GM12874 (cell line): Measurements from ENCODE around the gene DEK.

Experiments
- TF ChIP-seq, protein P1 (sequence below): IDR thresholded peaks from 2 replicates; pipeline ENCODE4 v1.5.1; 2011; ENCODE audit warnings: low read depth, mild to moderate bottlenecking, control low read depth, low read length, moderate library complexity; ENCODE audit not compliant: insufficient read depth

The DEK gene

DNA sequence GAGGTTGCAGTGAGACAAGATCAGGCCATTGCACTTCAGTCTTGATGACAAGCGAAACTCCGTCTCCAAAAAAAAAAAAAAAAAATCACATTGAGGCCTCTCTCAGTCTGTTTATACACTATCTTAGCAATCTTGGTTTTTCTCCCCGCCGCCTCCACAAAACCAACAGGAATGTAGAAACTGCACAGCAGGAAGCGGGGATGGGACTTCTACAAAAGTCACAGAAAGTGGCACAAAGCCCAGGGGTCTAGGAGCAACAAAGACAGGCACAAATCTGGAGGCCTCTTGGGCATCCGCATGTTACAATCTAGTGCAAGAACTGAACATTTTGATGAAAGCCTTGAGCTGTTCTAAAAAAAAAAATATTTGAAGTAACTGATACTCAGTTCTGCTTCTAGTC is 60.5 kb downstream of the DEK start:
- TF ChIP-seq, protein P1, sequence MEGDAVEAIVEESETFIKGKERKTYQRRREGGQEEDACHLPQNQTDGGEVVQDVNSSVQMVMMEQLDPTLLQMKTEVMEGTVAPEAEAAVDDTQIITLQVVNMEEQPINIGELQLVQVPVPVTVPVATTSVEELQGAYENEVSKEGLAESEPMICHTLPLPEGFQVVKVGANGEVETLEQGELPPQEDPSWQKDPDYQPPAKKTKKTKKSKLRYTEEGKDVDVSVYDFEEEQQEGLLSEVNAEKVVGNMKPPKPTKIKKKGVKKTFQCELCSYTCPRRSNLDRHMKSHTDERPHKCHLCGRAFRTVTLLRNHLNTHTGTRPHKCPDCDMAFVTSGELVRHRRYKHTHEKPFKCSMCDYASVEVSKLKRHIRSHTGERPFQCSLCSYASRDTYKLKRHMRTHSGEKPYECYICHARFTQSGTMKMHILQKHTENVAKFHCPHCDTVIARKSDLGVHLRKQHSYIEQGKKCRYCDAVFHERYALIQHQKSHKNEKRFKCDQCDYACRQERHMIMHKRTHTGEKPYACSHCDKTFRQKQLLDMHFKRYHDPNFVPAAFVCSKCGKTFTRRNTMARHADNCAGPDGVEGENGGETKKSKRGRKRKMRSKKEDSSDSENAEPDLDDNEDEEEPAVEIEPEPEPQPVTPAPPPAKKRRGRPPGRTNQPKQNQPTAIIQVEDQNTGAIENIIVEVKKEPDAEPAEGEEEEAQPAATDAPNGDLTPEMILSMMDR: no peak

DNA sequence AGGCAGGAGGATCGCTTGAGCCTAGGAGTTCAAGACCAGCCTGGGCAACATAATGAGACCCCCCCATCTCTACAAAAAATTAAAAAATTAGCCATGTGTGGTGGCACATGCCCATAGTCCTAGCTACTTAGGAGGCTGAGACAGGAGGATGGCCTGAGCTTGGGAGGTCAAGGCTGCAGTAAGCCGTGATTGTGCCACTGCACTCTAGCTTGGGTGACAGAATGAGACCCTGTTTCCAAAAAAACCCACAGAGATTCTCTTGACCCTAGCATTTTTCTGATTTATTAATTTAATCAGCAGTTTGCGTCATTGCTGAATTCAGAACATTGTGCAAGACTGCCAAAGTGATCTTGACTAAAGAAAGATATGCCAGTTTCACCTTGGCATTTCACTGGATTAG is 72.3 kb downstream of the DEK start:
- TF ChIP-seq, protein P1: no peak

DNA sequence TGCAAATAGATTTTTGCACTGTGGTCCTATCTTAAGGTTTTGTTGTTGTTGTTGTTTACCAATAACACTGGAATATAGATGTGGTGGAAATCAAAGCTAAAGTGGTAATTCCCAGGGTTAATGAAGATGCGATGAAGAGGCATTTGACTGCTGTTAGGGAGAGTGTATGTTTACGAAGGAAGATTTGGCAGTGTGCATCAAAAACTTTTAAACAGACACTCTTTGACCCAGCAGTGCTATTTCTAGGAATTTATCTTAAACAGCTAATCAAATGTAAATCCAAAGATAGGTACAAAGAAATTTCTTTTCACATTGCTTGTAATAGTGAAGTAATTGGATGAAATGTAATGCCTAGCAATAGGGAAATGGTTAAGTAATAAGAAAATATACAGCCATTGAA is 75.1 kb downstream of the DEK start:
- TF ChIP-seq, protein P1: no peak

DNA sequence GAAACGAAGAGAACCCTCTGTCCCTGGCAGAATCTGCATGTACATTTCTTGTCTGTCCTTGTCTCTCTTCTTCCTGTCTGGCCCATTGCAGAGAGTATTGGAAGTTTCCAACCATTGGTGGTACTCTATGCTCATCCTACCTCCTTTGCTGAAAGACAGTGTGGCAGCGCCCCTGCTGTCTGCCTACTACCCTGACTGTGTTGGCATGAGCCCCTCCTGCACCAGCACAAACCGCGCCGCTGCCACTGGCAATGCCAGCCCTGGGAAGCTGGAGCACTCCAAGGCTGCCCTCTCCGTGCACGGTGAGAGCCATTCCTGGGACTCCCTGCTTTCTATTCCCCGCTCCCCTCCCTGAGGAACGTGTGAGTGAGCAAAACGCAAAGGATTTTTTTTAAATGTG is 76.6 kb downstream of the DEK start:
- TF ChIP-seq, protein P1: no peak

DNA sequence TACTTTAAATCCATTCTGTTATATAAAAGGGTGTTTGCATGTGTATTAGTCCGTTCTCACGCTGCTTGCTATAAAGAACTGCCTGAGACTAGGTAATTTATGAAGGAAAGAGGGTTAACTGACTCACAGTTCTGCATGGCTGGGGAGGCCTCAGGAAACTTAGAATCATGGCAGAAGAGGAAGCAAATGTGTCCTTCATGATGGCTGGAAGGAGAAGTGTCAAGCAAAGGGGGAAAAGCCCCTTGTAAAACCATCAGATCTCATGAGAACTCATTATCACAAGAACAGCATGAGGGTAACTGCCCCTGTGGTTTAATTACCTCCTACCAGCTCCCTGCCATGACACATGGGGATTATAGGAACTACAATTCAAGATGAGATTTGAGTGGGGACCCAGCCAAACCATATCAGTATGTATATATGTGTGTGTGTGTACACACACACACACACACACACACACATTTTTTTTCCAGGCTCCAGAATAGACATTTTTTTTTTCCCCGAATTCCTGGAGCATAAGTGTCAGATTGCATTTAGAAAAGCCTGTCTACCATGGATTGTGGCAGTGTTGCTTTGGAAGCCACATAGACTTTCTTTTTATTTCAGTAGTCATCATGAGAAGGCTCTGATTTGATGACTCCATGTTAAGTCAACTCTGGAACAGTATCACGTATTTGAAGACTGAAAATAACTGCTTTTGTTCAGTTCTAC is 77.6 kb downstream of the DEK start:
- TF ChIP-seq, protein P1: no peak

DNA sequence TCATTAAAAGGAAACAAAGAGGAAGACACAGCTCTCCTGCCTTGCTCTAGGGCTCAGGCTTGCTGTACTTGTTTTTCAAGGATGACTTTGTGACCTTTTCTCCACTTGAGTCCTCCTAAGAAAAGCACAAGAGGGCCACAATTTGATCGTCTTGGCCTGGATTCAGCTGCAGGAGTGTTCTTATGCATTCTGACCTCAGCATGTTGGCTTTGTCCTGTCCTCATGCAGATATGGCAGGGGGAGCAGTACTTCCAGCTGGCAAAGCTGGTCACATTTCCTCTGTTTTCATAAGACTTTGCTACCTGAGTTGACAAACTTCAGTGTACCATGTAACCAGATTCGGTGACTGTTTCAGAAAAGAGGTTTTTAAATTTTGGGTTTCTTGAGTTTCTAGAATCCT is 78.3 kb downstream of the DEK start:
- TF ChIP-seq, protein P1: no peak

DNA sequence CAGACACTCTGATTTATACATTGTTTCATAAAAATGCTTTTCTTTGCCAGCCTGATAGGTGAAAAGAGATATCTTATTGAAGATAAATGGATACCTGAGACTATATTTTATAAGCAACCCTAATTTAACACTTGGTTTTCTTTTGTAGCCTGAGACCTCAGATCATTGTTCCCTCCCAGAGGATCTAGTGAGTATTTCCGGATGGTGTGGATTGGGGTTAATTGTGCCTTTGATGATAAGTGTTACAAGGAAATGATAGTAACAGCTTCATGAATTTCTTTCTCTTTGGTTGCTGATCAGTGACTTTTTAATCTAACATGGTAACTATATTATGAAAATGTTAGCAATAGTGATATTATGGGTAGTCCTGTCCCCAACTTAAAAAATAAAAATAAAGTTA is 78.7 kb downstream of the DEK start:
- TF ChIP-seq, protein P1: no peak
